GM18511 (cell line): ENCODE measurements around the gene RPUSD3.

Source experiments
- ATAC-seq: cut with Tn5 transposase; IDR thresholded peaks from one replicate; pipeline ENCODE4 v1.9.1; 2021; ENCODE audit warnings: mild to moderate bottlenecking, moderate library complexity; ENCODE audit not compliant: unreplicated experiment

RPUSD3 gene

DNA sequence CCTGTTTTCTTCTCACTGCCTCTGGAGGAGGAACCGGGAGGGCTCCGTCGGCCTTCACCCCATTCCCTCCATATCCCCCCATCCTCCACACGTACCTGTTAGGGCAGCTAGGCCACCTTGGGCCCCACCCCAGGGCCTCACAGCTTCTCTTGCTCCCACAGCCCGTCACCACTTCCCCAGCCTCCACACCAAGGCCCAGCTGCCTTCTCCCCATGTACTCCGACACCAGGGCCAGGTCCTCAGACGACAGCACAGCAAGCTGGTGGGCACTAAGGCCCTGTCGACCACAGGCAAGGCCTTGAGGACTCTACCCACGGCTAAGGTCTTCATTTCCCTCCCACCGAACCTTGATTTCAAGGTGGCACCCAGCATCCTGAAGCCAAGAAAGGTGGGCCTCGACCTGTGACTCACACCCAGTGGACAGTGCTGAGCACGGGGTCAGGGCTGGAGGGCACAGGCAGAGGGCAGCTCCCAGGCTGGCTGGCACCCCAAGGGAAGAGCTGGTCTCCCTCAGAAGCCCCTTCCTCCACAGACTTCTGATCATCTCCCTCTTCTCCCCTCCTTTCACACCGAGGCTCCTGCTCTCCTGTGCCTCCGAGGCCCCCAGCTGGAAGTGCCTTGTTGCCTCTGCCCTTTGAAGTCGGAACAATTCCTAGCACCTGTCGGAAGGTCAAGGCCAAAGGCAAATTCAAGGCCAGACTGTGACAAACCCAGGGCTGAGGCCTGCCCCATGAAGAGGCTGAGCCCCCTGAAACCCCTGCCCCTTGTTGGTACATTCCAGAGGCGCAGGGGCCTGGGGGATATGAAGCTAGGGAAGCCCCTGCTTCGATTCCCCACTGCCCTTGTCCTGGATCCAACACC lies 9.1 kb downstream of the RPUSD3 start:
- ATAC-seq: no peak

- no peak for ATAC-seq
Measured at GRCh38 chr3:9833078-9833477, 10.7 kb downstream of the RPUSD3 start.

DNA sequence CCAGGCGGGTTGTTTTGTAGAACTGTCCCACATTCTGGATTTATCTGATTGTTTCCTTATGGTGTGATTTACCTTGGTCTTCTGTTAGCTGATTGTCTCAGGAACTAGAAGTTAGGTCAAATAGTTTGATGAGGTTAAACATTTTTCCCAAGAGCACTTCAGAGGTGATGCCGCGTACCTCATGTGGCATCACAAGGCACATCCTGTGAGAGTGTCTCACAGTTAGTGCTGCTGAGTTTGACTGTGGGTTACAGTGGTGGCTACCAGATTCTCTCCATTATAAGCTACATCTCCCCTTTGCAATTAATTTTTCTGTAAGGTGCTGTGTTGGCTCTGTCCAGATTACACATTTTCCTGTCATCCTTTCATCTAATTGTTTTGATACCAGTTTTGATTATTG lies 12.6 kb downstream of the RPUSD3 start:
- ATAC-seq: no peak

DNA sequence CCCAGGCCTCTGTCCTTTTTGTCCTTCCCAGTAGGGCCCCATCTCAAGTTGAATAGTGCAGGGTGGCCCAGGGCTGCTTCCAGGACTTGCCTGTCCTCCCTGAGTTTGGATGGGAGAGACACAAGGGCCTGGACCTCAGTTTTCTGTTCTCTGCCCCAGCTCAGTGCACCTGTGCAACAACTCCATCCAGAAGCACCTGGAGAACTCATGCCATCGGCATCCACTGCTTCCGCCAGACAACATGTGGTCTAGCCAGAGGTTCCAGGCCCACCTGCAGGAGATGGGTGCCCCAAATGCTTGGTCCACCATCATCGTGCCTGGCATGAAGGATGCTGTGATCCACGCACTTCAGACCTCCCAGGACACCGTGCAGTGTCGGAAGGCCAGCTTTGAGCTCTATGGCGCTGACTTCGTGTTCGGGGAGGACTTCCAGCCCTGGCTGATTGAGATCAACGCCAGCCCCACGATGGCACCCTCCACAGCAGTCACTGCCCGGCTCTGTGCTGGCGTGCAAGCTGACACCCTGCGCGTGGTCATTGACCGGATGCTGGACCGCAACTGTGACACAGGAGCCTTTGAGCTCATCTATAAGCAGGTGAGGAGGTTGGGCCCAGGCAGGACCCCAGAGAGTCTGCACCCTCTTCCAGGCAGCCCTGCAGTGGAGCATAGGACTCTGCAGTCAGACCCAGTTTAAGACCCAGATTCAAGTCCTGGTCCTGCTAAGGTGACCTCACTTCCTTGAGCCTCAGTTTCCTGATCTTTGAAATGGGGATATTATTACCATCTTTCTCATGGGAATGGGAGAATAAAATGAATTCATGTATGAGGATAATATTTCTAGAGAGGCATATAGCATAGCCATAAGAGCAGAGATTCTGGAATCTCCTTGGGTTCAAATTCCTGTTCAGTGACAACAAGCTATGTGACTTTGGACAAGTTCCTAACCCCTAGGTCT lies 14.7 kb downstream of the RPUSD3 start:
- no peak for ATAC-seq

GRCh38 chr3:9826815-9827573 lies 16.8 kb downstream of the RPUSD3 start:
- no peak for ATAC-seq

- no peak for ATAC-seq
Measured at GRCh38 chr3:9825451-9826040, 18.3 kb downstream of the RPUSD3 start.

- no peak for ATAC-seq
Measured at GRCh38 chr3:9820946-9821345, 22.9 kb downstream of the RPUSD3 start.

- no peak for ATAC-seq
Measured at GRCh38 chr3:9820543-9820942, 23.3 kb downstream of the RPUSD3 start.

GRCh38 chr3:9818666-9819335 lies 25.0 kb downstream of the RPUSD3 start:
- ATAC-seq: no peak

GRCh38 chr3:9817436-9817835 lies 26.4 kb downstream of the RPUSD3 start:
- ATAC-seq: no peak

GRCh38 chr3:9815986-9816385 lies 27.8 kb downstream of the RPUSD3 start:
- no peak for ATAC-seq

DNA sequence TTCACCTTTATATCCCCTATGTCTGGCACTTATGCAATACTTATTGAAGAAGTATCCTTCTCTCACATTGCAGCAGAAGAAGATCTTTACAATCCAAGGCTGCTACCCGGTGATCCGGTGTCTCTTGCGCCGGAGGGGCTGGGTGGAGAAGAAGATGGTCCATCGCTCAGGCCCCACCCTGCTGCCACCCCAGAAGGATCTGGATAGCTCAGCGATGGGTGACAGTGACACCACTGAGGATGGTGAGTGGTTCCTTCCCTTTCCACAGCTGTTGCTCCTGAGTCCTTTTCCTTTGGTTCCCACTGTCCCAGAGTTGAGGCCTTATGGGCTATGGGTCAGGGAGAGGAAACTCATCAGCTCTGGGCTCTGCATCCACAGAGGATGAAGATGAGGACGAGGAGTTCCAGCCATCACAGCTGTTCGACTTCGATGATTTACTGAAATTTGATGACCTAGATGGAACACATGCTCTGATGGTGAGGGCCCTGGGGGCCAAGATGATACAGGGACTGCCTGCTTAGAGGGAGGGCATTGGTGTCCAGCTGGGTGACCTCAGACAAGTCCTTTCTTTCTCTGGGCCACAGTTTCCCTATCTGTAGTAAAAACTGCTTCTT lies 30.8 kb downstream of the RPUSD3 start:
- no peak for ATAC-seq

DNA sequence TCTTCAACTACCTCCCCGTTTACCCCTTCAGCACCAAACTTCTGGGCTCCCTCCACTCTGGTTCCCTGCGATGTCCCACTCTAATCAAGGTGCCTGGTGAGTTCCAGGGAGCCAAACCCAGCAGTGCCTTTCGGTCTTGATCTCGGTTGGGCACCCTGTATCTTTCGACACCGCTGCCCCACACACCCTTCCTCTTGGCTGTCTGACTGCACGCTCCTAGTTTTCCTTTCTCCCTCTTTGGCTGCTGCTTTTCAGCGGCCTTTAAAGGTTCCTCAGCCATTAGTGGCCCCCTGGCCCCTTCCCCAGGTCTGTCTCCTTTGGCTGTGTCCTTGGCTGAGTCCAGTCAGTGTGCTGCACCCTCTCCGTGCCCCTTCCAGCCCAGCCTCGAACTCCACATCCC lies 33.0 kb downstream of the RPUSD3 start:
- ATAC-seq: no peak

DNA sequence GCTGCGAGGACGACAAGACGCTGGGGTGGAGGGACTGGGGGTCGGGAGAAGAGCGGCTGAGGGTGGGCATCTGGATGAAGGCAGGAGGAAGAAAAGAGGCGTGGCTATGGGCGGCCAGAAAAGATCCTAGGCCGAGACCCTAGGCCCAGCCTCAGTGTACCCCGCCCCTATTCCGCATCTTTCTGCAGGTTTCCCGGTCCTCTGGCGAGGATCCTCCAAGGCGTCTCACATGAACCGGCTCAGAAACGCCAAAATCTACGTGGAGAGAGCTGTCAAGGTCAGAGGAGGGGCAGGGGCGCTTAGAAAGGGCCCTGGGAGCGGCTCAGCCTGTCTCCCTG lies 33.4 kb downstream of the RPUSD3 start:
- ATAC-seq: no peak

DNA sequence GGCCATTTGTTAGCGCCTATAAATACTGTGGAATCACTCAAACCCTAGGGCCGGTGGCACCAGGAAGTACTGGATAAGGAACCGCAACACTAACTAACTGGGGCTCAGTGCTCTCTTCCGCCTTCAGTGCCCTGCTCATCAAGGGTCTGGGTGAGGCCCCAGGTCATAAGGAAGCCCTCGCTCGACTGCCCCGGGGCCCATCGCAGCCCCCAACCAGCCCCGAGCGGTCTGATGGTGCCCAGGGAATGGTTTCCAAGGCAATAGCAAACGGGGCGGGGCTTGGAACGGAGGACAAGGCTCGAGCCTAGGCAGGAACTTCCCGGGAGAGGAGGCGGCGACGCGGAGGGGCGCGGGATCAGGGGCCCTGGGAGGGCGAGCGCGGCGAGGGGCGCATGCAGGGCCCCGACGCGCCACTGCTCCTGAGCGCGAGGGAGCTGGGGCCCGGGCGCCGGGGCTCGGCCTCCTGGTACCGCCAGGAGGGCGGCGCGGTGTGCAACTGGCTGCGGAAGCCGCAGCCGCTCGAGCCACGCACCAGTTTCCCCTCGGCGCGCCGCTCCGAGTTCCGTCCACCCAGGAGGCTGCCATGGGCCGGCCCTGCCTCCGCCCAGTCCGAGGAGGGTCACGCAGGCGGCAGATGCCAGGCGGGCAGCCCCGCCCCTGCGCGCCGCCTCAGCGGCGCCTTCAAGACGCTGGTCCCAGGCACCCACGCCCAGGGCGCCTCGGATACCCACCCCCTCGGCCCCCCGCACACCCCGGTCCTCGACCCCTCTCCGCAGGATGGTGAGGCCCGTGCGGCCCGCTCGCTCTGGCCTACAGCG lies 34.0 kb downstream of the RPUSD3 start, which contains the start of gene TTLL3:
Gene TTLL3, plus strand, starts transcription at position 648 of the 818 bp plus-strand sequence. CDS start 400 bp downstream, outside the sequence.
- ATAC-seq: peak; percentile 53

DNA sequence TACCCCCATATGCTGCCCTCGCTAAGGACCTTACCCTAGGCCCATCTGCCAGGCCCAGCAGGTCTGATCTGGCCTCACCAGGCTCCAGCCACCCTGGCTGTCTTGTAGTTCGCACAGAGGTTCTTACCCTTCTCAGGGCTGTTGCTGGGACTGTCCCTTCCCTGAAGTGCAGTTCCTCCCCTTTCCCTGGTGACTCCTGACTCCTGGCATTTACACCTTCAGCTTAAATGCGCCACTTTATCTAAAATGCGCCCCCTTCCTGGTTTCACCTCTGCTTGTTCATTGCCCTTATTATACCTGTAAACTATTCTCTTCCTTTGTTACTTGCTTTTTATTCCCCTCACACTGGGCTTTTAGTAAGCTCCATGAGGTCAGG lies 34.6 kb downstream of the RPUSD3 start:
- peak; percentile 25 for ATAC-seq

GRCh38 chr3:9808345-9809037 lies 35.3 kb downstream of the RPUSD3 start:
- peak; percentile 60 for ATAC-seq

DNA sequence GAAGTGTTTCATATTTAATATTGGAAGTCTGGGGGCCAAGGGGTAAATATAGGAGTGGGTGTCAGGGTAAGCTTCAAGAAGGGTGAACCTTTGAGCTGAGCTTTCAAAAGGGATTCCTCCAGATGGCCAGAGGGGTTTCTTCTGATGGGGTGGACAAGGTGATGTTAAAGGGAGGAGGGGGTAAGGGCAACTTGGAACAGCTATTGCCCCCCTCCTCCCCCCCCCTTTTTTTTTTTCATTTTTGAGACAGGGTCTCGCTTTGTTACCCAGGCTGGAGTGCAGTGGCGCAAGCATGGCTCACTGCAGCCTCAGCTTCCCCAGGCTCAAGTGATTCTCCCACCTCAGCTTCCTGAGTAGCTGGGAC lies 35.8 kb downstream of the RPUSD3 start:
- ATAC-seq: no peak
